ENCODE results near the gene RAB9A. TPM values are rescaled to one million over a fixed set of nuclear protein-coding genes. Genes with fewer than 3 reads are reported as not detected.

The RAB9A gene
- total and polyA plus RNA-seq, 2 donors (not counting 3 experiments of a cell fraction or from before 2014, with no cell fraction given): 11.5 to 19.2 TPM

DNA sequence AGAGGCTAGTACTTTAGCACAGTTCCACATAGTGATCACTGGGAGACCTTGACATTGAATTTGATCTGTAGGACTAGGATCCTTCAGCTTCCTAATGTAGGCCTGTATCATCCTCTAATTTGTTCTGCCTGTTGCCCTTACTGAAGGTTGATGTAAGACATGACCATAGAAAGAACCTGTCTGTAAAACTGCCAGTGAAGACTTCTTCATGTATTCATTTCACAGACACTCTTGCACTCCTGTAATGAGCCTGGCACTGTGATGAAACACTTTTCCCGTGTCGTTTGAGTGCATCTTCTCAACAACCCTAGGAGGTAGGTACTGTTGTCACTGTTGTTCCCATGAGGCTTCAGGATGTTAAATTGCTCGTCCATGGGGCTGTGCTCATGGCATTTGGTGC, 14.7 kb downstream of the RAB9A start:
- Histone ChIP-seq H3K9me3 (replicated peaks; ENCODE audit: control insufficient read depth, insufficient read depth, low read length) (no peaks in the 10 kb centered on the region), H3K9ac (replicated peaks; ENCODE audit: extremely low read depth, insufficient read depth, low read length) (no peak overlapping the region), H4K20me1 (replicated peaks; ENCODE audit: control insufficient read depth, extremely low read depth, insufficient read depth, low read length) (no peaks in the 10 kb centered on the region), H2AFZ (ENCODE audit: low read depth, low read length) (no peak overlapping the region), H3K4me3 (replicated peaks in 1 of 3; ENCODE audit: insufficient read depth in 1 of 3, low read depth in 1 of 3, low read length in 3 of 3) (no peak overlapping the region), H3K9me1 (replicated peaks; ENCODE audit: control insufficient read depth, extremely low read depth, insufficient read depth, low read length) (no peaks in the 10 kb centered on the region), H3K4me2 (ENCODE audit: insufficient read depth, low read length) (no peak overlapping the region), H3K79me2 (ENCODE audit: control insufficient read depth, insufficient read depth, low read length) (peaks cover 34% of the 10 kb centered on the region), H3K4me1 (ENCODE audit: control insufficient read depth, extremely low read depth, insufficient read depth, low read length) (peaks cover 10% of the 10 kb centered on the region), H3K27ac (ENCODE audit: insufficient read depth, low read depth, low read length) (no peak overlapping the region), H3K36me3 (ENCODE audit: control insufficient read depth in 2 of 2, extremely low read depth in 1 of 2, insufficient read depth in 2 of 2, low read length in 2 of 2) (no peaks in the 10 kb centered on the region), H3K27me3 (ENCODE audit: control insufficient read depth in 2 of 2, insufficient read depth in 2 of 2, low read length in 2 of 2) (no peaks in the 10 kb centered on the region)
- TF ChIP-seq GATA2 (IDR thresholded peaks at IDR 0.05; ENCODE audit: insufficient read depth, insufficient read length, low read depth, low read length) (no peak), POLR2AphosphoS5 (IDR thresholded peaks at IDR 0.05; ENCODE audit: insufficient read depth, low read depth, low read length) (no peak), EZH2 (IDR thresholded peaks at IDR 0.05; ENCODE audit: borderline replicate concordance, low read depth, low read length, severe bottlenecking) (no peak), JUN (IDR thresholded peaks at IDR 0.05; ENCODE audit: borderline replicate concordance, insufficient read depth, insufficient read length, low read depth) (no peak)
- TF ChIP-seq, protein P1, sequence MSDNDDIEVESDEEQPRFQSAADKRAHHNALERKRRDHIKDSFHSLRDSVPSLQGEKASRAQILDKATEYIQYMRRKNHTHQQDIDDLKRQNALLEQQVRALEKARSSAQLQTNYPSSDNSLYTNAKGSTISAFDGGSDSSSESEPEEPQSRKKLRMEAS (IDR thresholded peaks at IDR 0.05; ENCODE audit: insufficient read depth, insufficient read length): no peak
- POLR2A ChIA-PET: no interaction called here
- dilution Hi-C loops (cut with MboI; ENCODE audit: extremely low pct_ligation_motif_present, low sequenced_read_pairs) (no loop called here), intact Hi-C loops (cut with micrococcal nuclease) (no loop called here)
- DNase-seq (ENCODE audit: low read depth, low spot score): no peak
- CTCF ChIA-PET: no interaction called here
- BruUV-seq (replicated peaks): no TSS peak
- FAIRE-seq: no peak

GRCh38 chrX:13711141-13711540, 22.2 kb downstream of the RAB9A start:
- peaks cover 2% of the 10 kb centered on the region in 2 experiments for H3K36me3 ChIP-seq (ENCODE audit: control insufficient read depth in 2 of 2, extremely low read depth in 1 of 2, insufficient read depth in 2 of 2, low read length in 2 of 2)
- no peaks in the 10 kb centered on the region for H3K9me1 ChIP-seq (replicated peaks; ENCODE audit: control insufficient read depth, extremely low read depth, insufficient read depth, low read length)
- DNase-seq (ENCODE audit: low read depth, low spot score) (no peak), FAIRE-seq (no peak)
- intact Hi-C loops (cut with micrococcal nuclease) (no loop called here), dilution Hi-C loops (cut with MboI; ENCODE audit: extremely low pct_ligation_motif_present, low sequenced_read_pairs) (no loop called here)
- TF ChIP-seq FOS (IDR thresholded peaks at IDR 0.05; ENCODE audit: borderline replicate concordance, insufficient read depth, low read length): no peak
- no peak for TF ChIP-seq GATA2 (IDR thresholded peaks at IDR 0.05; ENCODE audit: insufficient read depth, insufficient read length, low read depth, low read length)
- no peak for TF ChIP-seq MYC (IDR thresholded peaks at IDR 0.05; ENCODE audit: low read depth, low read length)
- no peak for TF ChIP-seq POLR2AphosphoS5 (IDR thresholded peaks at IDR 0.05; ENCODE audit: insufficient read depth, low read depth, low read length)
- TF ChIP-seq, protein P1 (IDR thresholded peaks at IDR 0.05; ENCODE audit: insufficient read depth, insufficient read length): no peak
- TF ChIP-seq POLR2A (IDR thresholded peaks at IDR 0.05; ENCODE audit: low read depth, low read length): no peak
- no peaks in the 10 kb centered on the region for H4K20me1 ChIP-seq (replicated peaks; ENCODE audit: control insufficient read depth, extremely low read depth, insufficient read depth, low read length)
- no peaks in the 10 kb centered on the region for H3K27me3 ChIP-seq (ENCODE audit: control insufficient read depth in 2 of 2, insufficient read depth in 2 of 2, low read length in 2 of 2)
- POLR2A ChIA-PET: no interaction called here
- no peak overlapping the region for H3K4me2 ChIP-seq (ENCODE audit: insufficient read depth, low read length)
- H3K79me2 ChIP-seq (ENCODE audit: control insufficient read depth, insufficient read depth, low read length): peaks cover 3% of the 10 kb centered on the region
- H2AFZ ChIP-seq (ENCODE audit: low read depth, low read length): no peak overlapping the region
- no peak overlapping the region for H3K9ac ChIP-seq (replicated peaks; ENCODE audit: extremely low read depth, insufficient read depth, low read length)
- H3K4me1 ChIP-seq (ENCODE audit: control insufficient read depth, extremely low read depth, insufficient read depth, low read length): no peaks in the 10 kb centered on the region
- no peak overlapping the region for H3K27ac ChIP-seq (ENCODE audit: insufficient read depth, low read depth, low read length)
- CTCF ChIA-PET: no interaction called here
- no peaks in the 10 kb centered on the region for H3K9me3 ChIP-seq (replicated peaks; ENCODE audit: control insufficient read depth, insufficient read depth, low read length)
- BruUV-seq (replicated peaks): no TSS peak
- H3K4me3 ChIP-seq (replicated peaks in 1 of 3; ENCODE audit: insufficient read depth in 1 of 3, low read depth in 1 of 3, low read length in 3 of 3): no peak overlapping the region
